ENCODE measurements around the gene PGBD1. TPM values are rescaled to one million over a fixed set of nuclear protein-coding genes. Genes with fewer than 3 reads are reported as not detected.

The PGBD1 gene
- total and polyA plus RNA-seq, 4 donors = 0.74 to 3.7 (median 0.97) TPM

DNA sequence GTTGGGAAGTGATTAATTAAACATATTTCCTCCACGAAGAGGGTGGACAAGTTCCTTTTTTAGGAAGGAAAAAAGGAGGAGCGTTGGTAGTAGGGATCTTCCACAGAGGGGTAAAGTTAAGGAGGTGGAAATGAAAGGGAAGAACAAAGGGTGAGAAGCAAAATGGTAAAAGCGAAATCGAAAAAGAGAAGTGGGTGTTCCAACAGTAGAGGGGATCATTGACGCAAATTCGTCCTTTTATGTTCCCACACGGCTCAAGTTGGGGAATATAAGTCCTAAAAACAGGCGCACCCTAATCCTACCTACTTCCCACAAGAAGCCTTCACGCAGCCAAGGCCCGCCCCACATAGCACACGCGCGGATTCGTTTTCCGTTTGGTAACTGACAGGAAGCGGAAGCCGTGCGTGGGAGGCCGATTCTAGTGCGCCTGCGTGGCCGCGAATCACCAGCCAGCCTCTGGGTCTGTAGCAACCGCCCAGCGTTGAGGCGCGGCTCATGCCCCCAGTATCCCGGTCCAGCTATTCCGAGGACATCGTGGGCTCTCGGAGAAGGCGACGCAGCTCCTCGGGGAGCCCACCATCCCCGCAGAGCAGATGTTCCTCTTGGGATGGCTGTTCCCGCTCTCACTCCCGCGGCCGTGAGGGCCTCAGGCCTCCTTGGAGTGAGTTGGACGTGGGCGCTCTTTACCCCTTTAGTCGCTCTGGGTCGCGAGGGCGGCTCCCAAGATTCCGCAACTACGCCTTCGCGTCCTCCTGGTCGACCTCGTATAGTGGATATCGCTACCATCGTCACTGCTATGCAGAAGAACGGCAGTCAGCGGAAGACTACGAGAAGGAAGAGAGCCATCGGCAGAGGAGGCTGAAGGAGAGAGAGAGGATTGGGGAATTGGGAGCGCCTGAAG is 22.2 kb upstream of the PGBD1 start, which contains the start of gene NKAPL:
NKAPL (plus strand) TSS at position 421 of the 901 bp plus-strand sequence; CDS start at position 496, 75 bp downstream.
- Histone ChIP-seq H3K4me3 (ENCODE audit: low read depth in 1 of 3, low read length in 3 of 3) (peak within 1 kb of the TSS; percentile 36 to 71 (median 43)), H3K9ac (ENCODE audit: low read depth in 1 of 2, low read length in 2 of 2) (no peak within 1 kb of the TSS), H3K9me3 (ENCODE audit: control insufficient read depth in 4 of 4, low read length in 3 of 4) (peaks cover 0 to 6% (median 3%) of the 10 kb centered on the region in 4 donors), H3K27me3 (ENCODE audit: control insufficient read depth in 4 of 4, insufficient read depth in 4 of 4, low read length in 3 of 4) (no peaks in the 10 kb centered on the region), H3K4me1 (ENCODE audit: control insufficient read depth in 4 of 4, insufficient read depth in 4 of 4, low read length in 3 of 4) (no peaks in the 10 kb centered on the region), H3K36me3 (ENCODE audit: control insufficient read depth in 4 of 4, insufficient read depth in 3 of 4, low read depth in 1 of 4, low read length in 3 of 4) (no peaks in the 10 kb centered on the region), H3K27ac (ENCODE audit: low read depth in 1 of 2, low read length in 2 of 2) (no peak within 1 kb of the TSS)
- peak; percentile 66 for DNase-seq (ENCODE audit: low spot score)
- WGBS = 34% methylated on average over 58 of the region's 58 CpGs
- TF ChIP-seq YY1 (IDR thresholded peaks at IDR 0.05) (no peak), HNF4A (conservative IDR thresholded peaks at IDR 0.05) (no peak), RAD21 (IDR thresholded peaks at IDR 0.05) (peak in 1 of 2 donors; percentile 11), EGR1 (IDR thresholded peaks at IDR 0.05; ENCODE audit: low read depth in 2 of 2) (peak; percentile 54 to 80), GABPA (IDR thresholded peaks at IDR 0.05 in 1 of 2, conservative IDR thresholded peaks at IDR 0.05 in 1 of 2) (peak; percentile 58 to 86)

DNA sequence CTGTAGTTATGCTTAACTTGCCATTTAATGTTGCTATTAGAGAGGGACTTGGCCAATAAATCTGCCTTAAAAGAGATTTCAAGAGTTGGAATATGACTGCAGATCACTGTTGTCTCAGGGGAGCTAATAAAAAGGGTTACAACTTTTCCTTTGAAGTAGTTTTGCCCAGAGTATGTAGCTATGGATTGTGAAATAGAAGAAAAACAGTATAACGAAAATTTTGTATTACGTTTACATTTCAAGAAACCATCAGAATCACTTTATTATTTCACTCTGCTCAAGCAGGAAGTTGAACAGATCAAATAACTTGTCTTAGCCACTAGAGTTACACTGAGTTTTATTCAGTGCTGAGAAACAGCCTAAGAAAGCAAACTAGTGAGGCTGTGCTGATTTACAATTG is 17.4 kb upstream of the PGBD1 start:
- no peak overlapping the region for H3K9ac ChIP-seq (ENCODE audit: low read depth in 1 of 2, low read length in 2 of 2)
- H3K9me3 ChIP-seq (ENCODE audit: control insufficient read depth in 4 of 4, low read length in 3 of 4) = peaks cover 0 to 6% (median 3%) of the 10 kb centered on the region in 4 donors
- no peak overlapping the region for H3K27ac ChIP-seq (ENCODE audit: low read depth in 1 of 2, low read length in 2 of 2)
- TF ChIP-seq HNF4A (conservative IDR thresholded peaks at IDR 0.05) (no peak), HNF4G (IDR thresholded peaks at IDR 0.05) (no peak), TAF1 (conservative IDR thresholded peaks at IDR 0.05) (no peak), SP1 (IDR thresholded peaks at IDR 0.05) (no peak), FOXA2 (IDR thresholded peaks at IDR 0.05) (no peak), JUND (IDR thresholded peaks at IDR 0.05) (no peak), YY1 (IDR thresholded peaks at IDR 0.05) (no peak), GABPA (IDR thresholded peaks at IDR 0.05 in 1 of 2, conservative IDR thresholded peaks at IDR 0.05 in 1 of 2) (no peak), FOXA1 (IDR thresholded peaks at IDR 0.05) (no peak), NR2F2 (IDR thresholded peaks at IDR 0.05) (no peak), RXRA (IDR thresholded peaks at IDR 0.05) (no peak), RAD21 (IDR thresholded peaks at IDR 0.05) (no peak), EGR1 (IDR thresholded peaks at IDR 0.05; ENCODE audit: low read depth in 2 of 2) (no peak)
- TF ChIP-seq, protein P1, sequence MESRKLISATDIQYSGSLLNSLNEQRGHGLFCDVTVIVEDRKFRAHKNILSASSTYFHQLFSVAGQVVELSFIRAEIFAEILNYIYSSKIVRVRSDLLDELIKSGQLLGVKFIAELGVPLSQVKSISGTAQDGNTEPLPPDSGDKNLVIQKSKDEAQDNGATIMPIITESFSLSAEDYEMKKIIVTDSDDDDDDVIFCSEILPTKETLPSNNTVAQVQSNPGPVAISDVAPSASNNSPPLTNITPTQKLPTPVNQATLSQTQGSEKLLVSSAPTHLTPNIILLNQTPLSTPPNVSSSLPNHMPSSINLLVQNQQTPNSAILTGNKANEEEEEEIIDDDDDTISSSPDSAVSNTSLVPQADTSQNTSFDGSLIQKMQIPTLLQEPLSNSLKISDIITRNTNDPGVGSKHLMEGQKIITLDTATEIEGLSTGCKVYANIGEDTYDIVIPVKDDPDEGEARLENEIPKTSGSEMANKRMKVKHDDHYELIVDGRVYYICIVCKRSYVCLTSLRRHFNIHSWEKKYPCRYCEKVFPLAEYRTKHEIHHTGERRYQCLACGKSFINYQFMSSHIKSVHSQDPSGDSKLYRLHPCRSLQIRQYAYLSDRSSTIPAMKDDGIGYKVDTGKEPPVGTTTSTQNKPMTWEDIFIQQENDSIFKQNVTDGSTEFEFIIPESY (IDR thresholded peaks at IDR 0.05) = no peak
- TF ChIP-seq, protein P2, sequence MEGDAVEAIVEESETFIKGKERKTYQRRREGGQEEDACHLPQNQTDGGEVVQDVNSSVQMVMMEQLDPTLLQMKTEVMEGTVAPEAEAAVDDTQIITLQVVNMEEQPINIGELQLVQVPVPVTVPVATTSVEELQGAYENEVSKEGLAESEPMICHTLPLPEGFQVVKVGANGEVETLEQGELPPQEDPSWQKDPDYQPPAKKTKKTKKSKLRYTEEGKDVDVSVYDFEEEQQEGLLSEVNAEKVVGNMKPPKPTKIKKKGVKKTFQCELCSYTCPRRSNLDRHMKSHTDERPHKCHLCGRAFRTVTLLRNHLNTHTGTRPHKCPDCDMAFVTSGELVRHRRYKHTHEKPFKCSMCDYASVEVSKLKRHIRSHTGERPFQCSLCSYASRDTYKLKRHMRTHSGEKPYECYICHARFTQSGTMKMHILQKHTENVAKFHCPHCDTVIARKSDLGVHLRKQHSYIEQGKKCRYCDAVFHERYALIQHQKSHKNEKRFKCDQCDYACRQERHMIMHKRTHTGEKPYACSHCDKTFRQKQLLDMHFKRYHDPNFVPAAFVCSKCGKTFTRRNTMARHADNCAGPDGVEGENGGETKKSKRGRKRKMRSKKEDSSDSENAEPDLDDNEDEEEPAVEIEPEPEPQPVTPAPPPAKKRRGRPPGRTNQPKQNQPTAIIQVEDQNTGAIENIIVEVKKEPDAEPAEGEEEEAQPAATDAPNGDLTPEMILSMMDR (IDR thresholded peaks at IDR 0.05; ENCODE audit: low read depth, low read length, missing input control) = no peak
- TF ChIP-seq, protein P3, sequence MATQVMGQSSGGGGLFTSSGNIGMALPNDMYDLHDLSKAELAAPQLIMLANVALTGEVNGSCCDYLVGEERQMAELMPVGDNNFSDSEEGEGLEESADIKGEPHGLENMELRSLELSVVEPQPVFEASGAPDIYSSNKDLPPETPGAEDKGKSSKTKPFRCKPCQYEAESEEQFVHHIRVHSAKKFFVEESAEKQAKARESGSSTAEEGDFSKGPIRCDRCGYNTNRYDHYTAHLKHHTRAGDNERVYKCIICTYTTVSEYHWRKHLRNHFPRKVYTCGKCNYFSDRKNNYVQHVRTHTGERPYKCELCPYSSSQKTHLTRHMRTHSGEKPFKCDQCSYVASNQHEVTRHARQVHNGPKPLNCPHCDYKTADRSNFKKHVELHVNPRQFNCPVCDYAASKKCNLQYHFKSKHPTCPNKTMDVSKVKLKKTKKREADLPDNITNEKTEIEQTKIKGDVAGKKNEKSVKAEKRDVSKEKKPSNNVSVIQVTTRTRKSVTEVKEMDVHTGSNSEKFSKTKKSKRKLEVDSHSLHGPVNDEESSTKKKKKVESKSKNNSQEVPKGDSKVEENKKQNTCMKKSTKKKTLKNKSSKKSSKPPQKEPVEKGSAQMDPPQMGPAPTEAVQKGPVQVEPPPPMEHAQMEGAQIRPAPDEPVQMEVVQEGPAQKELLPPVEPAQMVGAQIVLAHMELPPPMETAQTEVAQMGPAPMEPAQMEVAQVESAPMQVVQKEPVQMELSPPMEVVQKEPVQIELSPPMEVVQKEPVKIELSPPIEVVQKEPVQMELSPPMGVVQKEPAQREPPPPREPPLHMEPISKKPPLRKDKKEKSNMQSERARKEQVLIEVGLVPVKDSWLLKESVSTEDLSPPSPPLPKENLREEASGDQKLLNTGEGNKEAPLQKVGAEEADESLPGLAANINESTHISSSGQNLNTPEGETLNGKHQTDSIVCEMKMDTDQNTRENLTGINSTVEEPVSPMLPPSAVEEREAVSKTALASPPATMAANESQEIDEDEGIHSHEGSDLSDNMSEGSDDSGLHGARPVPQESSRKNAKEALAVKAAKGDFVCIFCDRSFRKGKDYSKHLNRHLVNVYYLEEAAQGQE (IDR thresholded peaks at IDR 0.05) = no peak
- TF ChIP-seq, protein P4, sequence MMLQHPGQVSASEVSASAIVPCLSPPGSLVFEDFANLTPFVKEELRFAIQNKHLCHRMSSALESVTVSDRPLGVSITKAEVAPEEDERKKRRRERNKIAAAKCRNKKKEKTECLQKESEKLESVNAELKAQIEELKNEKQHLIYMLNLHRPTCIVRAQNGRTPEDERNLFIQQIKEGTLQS (IDR thresholded peaks at IDR 0.05) = no peak
- TF ChIP-seq, protein P5, sequence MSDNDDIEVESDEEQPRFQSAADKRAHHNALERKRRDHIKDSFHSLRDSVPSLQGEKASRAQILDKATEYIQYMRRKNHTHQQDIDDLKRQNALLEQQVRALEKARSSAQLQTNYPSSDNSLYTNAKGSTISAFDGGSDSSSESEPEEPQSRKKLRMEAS (IDR thresholded peaks at IDR 0.05) = no peak
- DNase-seq (ENCODE audit: low spot score) = no peak
- H3K4me1 ChIP-seq (ENCODE audit: control insufficient read depth in 4 of 4, insufficient read depth in 4 of 4, low read length in 3 of 4) = peaks cover 3 to 13% (median 10%) of the 10 kb centered on the region in 4 donors
- 57% methylated on average over 2 of the region's 2 CpGs for WGBS
- H3K4me3 ChIP-seq (ENCODE audit: low read depth in 1 of 3, low read length in 3 of 3) = no peak overlapping the region
- H3K27me3 ChIP-seq (ENCODE audit: control insufficient read depth in 4 of 4, insufficient read depth in 4 of 4, low read length in 3 of 4) = no peaks in the 10 kb centered on the region
- H3K36me3 ChIP-seq (ENCODE audit: control insufficient read depth in 4 of 4, insufficient read depth in 3 of 4, low read depth in 1 of 4, low read length in 3 of 4) = no peaks in the 10 kb centered on the region
